A673 (cell line): ENCODE measurements around the gene PRR9.

Experiments
- CTCF ChIP-seq: fragments of 300-800, 200-600 bp; sonication (generic); conservative IDR thresholded peaks from 2 replicates; pipeline ENCODE4 v1.5.1; 2017; ENCODE audit warnings: low read depth, mild to moderate bottlenecking, antibody characterized with exemption, low read length, moderate library complexity, mixed read lengths
- EZH2 ChIP-seq: fragments of 200-600 bp; sonication (generic); IDR thresholded peaks from 2 replicates; pipeline ENCODE4 v1.6.1; 2017; ENCODE audit warnings: borderline replicate concordance, low read depth, mild to moderate bottlenecking, mixed read lengths, antibody characterized with exemption, low read length; ENCODE audit not compliant: poor library complexity, severe bottlenecking

- TF ChIP-seq CTCF, result no peak
- no peak for TF ChIP-seq EZH2
These were observed at the start of gene PRR9 for GRCh38 chr1:153217212-153217611.
